HG03354 (cell line): ENCODE measurements around the gene ASPRV1.
"Not testable (repeated sequence)": the region's sequence is repeated elsewhere in the genome, so short reads cannot be mapped to it uniquely, and the experiment has no call there.

Experiments used
- ATAC-seq: cut with Tn5 transposase; IDR thresholded peaks from one replicate; pipeline ENCODE4 v1.9.1; 2021; ENCODE audit warnings: mild to moderate bottlenecking; ENCODE audit not compliant: unreplicated experiment, poor library complexity, severe bottlenecking

Gene ASPRV1

GRCh38 chr2:69961496-69961895 is at the start of gene ASPRV1:
ASPRV1 (minus strand) TSS chr2:69961631; CDS start chr2:69961436, 195 bp downstream.
- ATAC-seq: no peak

DNA sequence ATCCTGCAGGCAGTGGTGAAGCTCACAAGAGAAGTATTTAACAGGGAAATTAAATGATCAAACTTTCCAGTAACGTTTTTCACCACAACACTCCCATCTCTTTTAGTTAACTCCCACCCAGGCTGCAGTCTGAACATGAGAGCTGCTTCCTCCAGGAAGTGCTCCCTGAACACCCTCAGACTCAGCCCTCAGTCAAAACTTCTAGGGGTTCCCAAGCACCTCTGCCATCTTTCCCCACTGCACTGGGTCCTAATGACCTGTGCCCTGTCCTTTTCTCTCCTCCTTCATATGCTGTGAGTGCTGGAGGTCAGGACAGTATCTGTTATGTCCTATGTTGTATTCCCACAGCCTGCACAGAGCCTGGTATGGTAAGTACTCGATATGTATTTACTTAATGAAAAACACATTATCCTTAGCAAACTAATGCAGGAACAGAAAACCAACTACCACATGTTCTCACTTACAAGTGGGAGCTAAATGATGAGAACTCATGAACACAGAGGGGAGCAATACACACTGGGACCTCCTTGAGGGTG is 49.2 kb upstream of the ASPRV1 start:
- ATAC-seq: no peak

DNA sequence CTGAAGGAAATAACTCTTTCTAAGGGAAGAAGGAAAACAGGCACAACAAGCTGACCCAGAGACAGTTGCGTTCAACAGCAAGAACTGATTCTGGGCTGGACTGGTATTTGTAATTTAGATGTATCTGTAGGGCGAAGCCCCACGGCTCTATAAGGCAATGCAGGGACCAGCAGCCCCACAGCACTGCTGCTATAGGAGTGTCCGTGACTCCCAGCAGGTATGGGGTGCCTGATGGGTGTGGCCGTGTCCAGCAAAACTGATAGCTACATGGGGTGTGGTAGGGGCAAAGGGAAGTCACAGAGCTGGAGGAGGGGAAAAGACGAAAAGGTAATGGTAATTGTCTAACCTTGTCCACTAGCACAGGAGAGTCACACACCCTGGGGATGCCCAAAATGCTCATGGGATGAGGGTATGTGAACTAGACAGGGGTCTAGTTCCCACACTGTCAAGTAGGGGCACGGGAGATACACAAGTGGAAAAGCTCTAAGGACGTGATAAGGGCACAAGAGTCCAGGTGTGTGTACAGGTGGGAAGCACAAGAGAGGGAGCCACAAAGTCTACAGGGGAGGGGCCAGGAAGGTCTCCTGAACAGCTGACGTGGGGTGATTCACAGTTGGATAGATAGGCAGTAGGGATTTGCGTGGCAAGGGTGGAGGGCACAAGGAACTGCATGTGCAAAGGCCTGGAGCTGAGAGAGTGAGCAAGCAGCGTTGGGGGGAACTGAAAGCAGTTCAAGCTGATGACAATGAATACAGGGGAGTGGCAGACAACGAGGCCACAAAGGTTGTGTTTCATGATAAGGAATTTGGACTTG is 48.5 kb upstream of the ASPRV1 start:
- no peak for ATAC-seq

DNA sequence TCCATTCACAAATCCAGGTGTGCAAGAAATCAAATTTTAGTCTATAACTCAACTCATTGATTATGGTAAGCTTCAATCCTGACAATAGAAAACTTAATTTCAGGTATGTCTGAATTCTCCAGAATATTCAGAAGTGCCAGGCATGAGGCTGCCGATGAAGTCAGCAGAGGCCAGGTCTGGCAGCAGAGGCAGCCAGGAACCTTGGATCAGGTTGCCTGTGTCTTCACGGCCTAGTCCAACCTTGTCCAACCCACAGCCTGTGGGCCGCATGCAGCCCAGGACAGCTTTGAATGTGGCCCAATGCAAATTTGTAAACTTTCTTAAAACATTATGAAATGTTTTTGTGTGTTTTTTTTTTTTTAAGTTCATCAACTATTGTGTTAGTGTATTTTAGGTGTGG is 46.9 kb upstream of the ASPRV1 start:
- ATAC-seq: no peak

- ATAC-seq: no peak
These were observed 45.7 kb upstream of the ASPRV1 start for GRCh38 chr2:70007151-70007550.

- ATAC-seq: no peak
These were observed 45.0 kb upstream of the ASPRV1 start for GRCh38 chr2:70006447-70006784.

GRCh38 chr2:70005752-70006446 is 44.5 kb upstream of the ASPRV1 start:
- no peak for ATAC-seq

DNA sequence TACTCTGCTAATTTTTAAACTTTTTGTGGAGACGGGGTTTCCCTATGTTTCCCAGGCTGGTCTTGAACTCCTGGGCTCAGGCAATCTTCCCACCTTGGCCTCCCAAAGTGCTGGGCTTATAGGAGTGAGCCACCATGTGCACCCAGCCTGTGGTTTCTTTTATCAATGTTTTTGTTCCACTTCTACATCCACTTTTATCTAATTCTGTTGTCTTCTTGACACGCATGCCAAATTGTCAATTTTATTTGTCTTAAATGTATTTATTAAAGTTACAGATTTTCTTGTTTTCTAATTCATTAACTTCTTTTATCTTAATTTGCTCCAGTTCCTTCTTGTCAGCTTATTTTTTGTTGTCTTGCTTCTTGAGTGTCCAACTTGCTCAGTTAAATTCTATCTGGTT is 43.8 kb upstream of the ASPRV1 start:
- ATAC-seq: no peak

- ATAC-seq: no peak
These were observed 41.8 kb upstream of the ASPRV1 start for GRCh38 chr2:70003093-70003830.

GRCh38 chr2:70002241-70002899 is 40.9 kb upstream of the ASPRV1 start:
- no peak for ATAC-seq

DNA sequence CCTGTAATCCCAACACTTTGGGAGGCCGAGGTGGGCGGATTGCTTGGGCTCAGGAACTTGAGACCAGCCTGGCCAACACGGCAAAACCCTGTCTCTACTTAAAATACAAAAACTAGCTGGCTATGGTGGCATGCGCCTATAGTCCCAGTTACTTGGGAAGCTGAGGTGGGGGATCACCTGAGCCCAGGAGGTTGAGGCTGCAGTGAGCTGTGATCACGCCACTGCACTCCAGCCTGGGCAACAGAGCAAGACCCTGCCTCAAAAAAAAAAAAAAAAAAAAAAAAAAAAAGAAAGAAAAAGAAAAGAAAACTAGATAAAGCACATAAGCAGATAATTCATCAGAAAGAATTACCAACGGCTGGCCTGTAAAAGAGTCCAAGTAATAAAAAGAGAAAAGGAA is 39.1 kb upstream of the ASPRV1 start:
- not testable (repeated sequence) for ATAC-seq

DNA sequence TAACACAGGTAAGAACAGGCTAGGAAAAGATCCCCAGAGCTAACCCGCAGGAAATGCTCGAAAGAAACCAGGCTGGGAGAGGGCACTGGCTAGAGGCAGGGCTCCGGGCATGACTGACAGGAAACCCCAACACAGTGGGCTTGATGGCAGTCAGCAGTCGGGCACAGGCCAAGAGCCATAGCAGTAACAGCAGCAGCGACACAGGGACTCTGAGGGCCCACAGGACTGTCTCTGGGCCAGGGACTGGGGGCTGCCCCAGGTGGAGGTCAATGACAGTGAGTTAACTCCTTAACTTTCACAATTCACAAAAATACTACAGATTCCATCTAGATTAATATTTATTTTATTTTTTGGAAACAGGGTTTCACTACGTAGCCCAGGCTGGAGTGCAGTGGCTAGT is 37.3 kb upstream of the ASPRV1 start:
- ATAC-seq: no peak

GRCh38 chr2:69997015-69997830 is 35.8 kb upstream of the ASPRV1 start:
- ATAC-seq: no peak

DNA sequence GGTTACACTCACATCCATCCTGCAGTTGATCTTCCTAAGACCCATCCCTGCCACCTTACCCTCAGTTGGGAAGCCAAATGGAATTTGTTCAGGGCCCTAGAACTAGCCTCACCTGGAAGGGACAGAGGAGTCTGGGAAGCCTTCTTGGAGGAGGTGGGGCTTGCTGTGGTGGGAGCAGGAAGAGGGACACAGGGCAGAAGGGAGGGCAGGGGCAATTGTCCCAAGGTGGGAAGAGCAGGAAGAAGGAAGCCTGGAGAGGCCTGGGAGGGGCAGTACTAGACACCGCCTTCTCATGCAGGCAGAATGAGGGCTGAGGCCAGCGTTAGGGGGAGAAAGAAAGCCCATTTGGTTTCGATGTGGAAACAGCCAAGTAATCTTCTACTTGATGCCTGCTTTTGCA is 34.1 kb upstream of the ASPRV1 start:
- no peak for ATAC-seq

DNA sequence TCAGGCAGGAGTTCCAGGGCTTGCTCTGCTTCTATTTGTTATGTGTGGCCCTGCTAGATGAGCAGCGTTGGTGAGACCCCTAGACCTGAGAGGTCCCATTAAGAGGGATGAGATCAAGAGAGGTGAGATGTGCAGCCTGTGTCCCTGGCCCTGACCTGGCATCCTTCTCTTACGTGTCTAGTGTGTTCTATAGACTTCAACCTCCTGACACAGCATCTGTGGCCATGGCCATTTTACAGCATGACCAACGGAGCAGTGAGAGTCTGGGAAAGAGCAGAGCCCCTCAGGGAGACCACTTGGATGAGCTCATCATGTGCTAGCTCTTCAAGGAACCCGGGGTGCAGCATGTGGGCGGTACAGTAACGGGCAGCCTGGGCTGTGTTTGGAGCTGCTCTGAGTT is 32.7 kb upstream of the ASPRV1 start:
- ATAC-seq: no peak

GRCh38 chr2:69993708-69994107 is 32.3 kb upstream of the ASPRV1 start:
- no peak for ATAC-seq

DNA sequence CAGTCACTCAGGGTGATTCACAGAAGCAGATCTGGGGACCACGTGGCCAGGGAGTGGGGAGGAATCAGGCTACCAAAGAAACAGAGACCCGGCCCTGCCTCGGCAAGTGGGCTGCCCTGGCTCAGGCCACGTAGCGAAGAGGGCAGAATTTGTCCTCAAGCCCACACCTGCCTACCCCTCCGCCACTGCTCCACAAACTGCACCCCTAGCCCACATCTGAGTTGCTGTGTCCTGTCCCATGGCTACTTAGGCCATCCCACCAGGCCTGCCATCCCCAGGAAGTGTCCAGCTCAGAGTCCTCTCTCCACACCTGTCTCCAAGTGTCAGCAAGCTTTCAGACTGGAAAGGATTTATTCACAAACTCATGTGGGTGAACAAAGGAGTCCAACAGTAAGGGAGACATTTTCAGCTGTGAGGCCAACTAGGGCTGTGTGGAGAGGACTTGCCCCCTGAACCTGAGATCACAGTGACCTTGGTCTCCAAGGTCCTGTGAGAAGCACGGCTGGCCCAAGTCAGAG is 31.7 kb upstream of the ASPRV1 start:
- ATAC-seq: no peak

GRCh38 chr2:69992310-69993047 is 31.0 kb upstream of the ASPRV1 start:
- ATAC-seq: no peak
